ENCODE data around the gene MAPRE2. TPM values are rescaled to one million over a fixed set of nuclear protein-coding genes. Genes with fewer than 3 reads are reported as not detected.

MAPRE2 gene
- total RNA-seq, 2 donors from 2014 or later: 31.8 to 54.2 TPM

DNA sequence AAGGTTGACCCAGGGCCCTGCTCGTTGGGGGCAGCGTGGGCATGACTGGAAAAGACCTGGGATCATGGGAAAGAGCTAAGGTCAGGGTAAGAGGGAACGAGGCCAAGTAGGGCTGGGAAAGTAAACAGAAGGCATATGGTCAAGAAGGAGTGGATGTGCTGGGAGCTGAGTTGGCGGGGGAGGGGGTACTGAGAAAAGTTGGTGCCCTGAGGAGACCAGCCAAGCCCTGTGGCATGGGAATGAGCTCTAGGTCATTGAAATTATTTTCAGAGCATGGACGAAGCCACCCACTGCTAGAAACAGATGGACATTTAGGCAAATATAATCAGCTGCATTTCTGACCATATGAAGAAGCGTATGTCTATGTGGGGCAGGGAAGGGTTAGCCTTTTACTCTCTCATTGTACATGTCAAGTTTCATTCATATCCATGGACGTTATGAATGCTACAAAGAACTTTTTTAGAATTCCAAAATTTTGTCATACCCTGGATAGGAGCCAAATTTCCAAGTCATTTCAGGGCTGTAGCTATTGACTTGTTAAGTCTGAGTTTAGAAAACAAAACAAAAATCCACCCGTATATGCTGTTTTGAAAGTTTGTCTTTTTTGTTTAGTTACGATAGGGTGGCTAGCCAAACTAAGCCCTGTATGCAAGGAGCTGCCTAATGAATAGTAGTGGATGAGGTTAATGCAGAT lies 19.1 kb downstream of the MAPRE2 start:
- H3K4me3 ChIP-seq: no peak overlapping the region
- no peak overlapping the region for H3K27ac ChIP-seq
- H3K27me3 ChIP-seq (replicated peaks; ENCODE audit: insufficient read depth): no peaks in the 10 kb centered on the region
- TF ChIP-seq, protein P1, sequence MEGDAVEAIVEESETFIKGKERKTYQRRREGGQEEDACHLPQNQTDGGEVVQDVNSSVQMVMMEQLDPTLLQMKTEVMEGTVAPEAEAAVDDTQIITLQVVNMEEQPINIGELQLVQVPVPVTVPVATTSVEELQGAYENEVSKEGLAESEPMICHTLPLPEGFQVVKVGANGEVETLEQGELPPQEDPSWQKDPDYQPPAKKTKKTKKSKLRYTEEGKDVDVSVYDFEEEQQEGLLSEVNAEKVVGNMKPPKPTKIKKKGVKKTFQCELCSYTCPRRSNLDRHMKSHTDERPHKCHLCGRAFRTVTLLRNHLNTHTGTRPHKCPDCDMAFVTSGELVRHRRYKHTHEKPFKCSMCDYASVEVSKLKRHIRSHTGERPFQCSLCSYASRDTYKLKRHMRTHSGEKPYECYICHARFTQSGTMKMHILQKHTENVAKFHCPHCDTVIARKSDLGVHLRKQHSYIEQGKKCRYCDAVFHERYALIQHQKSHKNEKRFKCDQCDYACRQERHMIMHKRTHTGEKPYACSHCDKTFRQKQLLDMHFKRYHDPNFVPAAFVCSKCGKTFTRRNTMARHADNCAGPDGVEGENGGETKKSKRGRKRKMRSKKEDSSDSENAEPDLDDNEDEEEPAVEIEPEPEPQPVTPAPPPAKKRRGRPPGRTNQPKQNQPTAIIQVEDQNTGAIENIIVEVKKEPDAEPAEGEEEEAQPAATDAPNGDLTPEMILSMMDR (IDR thresholded peaks at IDR 0.05): no peak
- ATAC-seq (ENCODE audit: insufficient number of reproducible peaks, low FRiP score, low read depth) (no peak), DNase-seq (ENCODE audit: low spot score) (no peak)
- no peaks in the 10 kb centered on the region for H3K36me3 ChIP-seq
- no peaks in the 10 kb centered on the region for H3K9me3 ChIP-seq
- H3K4me1 ChIP-seq (ENCODE audit: control insufficient read depth in 1 of 2, low read depth in 2 of 2): peaks cover 13 to 14% of the 10 kb centered on the region in 2 donors

DNA sequence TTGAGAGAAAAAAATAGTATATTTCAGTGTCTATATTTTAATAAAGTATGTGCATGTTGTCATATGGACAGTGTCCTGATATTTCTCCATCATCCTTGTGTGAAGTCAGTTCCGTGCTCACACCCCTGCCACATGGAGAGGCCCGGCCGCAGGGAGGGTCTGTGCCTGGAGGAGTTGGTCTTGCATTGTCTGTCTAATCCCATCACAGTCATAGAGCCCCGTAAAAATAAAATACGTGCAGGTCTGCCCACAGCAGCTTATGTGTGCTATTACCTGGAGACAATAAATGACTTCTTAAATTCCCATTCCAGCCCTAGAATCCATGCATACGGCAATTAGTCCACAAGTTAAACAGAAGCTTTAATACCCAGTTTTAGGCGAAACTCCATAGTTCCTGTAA lies 20.1 kb downstream of the MAPRE2 start:
- TF ChIP-seq, protein P1 (IDR thresholded peaks at IDR 0.05): no peak
- no peak for DNase-seq (ENCODE audit: low spot score)
- Histone ChIP-seq H3K4me1 (ENCODE audit: control insufficient read depth in 1 of 2, low read depth in 2 of 2) (peaks cover 13 to 14% of the 10 kb centered on the region in 2 donors), H3K4me3 (no peak overlapping the region), H3K9me3 (no peaks in the 10 kb centered on the region), H3K36me3 (no peaks in the 10 kb centered on the region), H3K27ac (no peak overlapping the region), H3K27me3 (replicated peaks; ENCODE audit: insufficient read depth) (no peaks in the 10 kb centered on the region)
- no peak for ATAC-seq (ENCODE audit: insufficient number of reproducible peaks, low FRiP score, low read depth)

DNA sequence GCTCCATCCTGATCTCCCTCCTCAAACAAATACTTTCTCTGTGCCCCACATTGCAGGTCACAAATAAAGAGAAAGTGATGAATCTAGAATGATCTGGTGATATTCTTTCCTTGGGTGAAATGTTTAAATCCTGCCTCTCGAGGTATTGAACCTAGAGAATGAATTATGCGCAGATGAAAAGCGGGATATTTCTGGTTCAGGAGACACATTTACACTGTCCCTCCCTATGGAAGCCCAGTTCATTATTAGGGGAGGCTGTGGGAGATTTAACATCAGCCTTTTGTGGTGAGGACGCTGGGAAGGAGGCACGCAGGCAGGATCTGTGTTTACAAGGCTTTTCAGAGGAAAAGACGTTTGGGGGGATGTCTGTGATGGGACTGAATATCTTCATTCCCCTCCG lies 20.6 kb downstream of the MAPRE2 start:
- H3K36me3 ChIP-seq: no peaks in the 10 kb centered on the region
- ATAC-seq (ENCODE audit: insufficient number of reproducible peaks, low FRiP score, low read depth) (no peak), DNase-seq (ENCODE audit: low spot score) (no peak)
- no peak overlapping the region for H3K4me3 ChIP-seq
- no peaks in the 10 kb centered on the region for H3K9me3 ChIP-seq
- H3K4me1 ChIP-seq (ENCODE audit: control insufficient read depth in 1 of 2, low read depth in 2 of 2): peaks cover 13 to 14% of the 10 kb centered on the region in 2 donors
- no peak overlapping the region for H3K27ac ChIP-seq
- H3K27me3 ChIP-seq (replicated peaks; ENCODE audit: insufficient read depth): no peaks in the 10 kb centered on the region
- TF ChIP-seq, protein P1 (IDR thresholded peaks at IDR 0.05): no peak

DNA sequence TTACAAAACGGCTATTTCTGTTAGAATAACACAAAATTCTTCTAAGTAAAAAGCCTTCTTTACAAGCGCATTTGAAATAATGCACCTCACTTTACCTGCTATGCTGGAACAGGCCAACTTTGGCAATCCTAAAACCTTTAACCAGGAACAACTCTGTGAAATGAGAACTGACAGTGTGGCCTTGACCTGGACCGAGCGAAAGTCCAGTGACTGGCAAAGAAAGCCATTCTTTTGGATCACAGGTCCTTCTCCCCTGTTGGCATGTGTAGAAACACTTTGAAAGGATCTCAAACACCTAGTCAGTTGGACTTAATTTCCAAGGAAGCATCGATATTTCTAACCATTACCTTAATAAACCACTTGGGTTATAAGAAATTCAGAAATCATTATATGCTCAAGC lies 21.2 kb downstream of the MAPRE2 start:
- no peaks in the 10 kb centered on the region for H3K36me3 ChIP-seq
- no peak for DNase-seq (ENCODE audit: low spot score)
- H3K4me1 ChIP-seq (ENCODE audit: control insufficient read depth in 1 of 2, low read depth in 2 of 2): peaks cover 13 to 14% of the 10 kb centered on the region in 2 donors
- TF ChIP-seq, protein P1 (IDR thresholded peaks at IDR 0.05): no peak
- no peak overlapping the region for H3K4me3 ChIP-seq
- H3K27me3 ChIP-seq (replicated peaks; ENCODE audit: insufficient read depth): no peaks in the 10 kb centered on the region
- H3K27ac ChIP-seq: no peak overlapping the region
- no peaks in the 10 kb centered on the region for H3K9me3 ChIP-seq
- ATAC-seq (ENCODE audit: insufficient number of reproducible peaks, low FRiP score, low read depth): no peak

DNA sequence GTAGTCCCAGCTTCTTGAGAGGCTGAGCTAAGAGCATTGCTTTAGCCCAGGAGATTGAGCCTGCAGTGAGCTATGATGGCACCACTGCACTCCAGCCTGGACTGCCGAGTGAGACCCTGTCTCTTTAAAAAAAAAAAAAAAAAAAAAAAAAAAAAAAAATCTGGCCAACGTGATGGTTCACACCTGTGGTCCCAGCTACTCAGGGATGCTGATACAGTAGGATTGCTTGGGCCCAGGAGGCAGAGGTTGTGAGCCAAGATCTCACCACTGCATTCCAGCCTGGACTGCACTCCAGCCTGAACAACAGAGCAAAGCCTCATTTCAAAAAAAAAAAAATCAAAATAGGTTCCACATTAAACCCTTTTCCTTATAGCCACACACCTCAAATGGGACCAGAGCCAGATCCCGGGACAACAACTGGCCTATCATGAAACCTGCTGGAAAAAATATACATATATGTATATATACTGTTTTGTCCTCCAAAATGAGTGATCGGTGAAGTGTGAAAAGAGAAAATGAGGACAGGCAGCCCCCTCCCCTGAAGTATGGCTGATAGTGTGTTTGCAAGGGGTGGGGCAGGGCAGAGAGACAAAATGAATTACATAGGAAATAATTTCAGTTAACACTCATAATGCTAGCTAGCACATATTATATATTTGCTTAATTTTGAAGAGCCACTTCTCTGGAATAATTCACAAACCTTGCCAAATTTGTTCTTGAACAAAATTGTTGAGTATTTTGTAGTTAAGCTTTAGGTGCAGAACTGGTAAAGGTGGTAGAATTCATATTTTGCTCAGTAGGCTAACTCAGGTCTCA lies 22.9 kb downstream of the MAPRE2 start:
- TF ChIP-seq, protein P1 (IDR thresholded peaks at IDR 0.05): no peak
- Histone ChIP-seq H3K9me3 (no peaks in the 10 kb centered on the region), H3K27ac (no peak overlapping the region), H3K27me3 (replicated peaks; ENCODE audit: insufficient read depth) (no peaks in the 10 kb centered on the region), H3K4me3 (no peak overlapping the region), H3K4me1 (ENCODE audit: control insufficient read depth in 1 of 2, low read depth in 2 of 2) (peaks cover 13 to 14% of the 10 kb centered on the region in 2 donors), H3K36me3 (no peaks in the 10 kb centered on the region)
- DNase-seq (ENCODE audit: low spot score) (no peak), ATAC-seq (ENCODE audit: insufficient number of reproducible peaks, low FRiP score, low read depth) (no peak)

Measured in thoracic aorta (tissue), 2 donors.